Measurements from ENCODE around the gene SERPINE3.

Gene SERPINE3

DNA sequence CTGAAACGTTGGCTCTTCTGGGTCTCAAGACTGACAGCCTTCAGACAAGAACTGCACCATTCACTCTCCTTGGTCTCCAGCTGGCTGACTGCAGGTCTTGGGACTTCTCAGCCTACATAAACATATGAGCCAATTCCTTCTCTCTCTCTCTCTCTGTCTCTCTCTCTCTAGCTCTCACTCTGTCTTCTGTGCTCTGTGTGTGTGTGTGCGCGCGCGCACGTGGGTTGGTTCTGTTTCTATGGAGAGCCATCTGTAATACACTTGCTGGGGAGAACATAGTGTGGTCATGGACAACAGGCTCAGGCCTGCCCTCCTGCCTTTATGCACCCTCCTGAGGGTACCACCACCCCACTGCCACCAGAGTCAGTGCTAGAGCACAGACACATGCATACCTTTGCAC, 13.7 kb upstream of the SERPINE3 start:
- intact Hi-C loops (cut with DNase I), result no loop called here
- peak in 11 of 42 donors; percentile 7 to 57 (median 31) for DNase-seq

DNA sequence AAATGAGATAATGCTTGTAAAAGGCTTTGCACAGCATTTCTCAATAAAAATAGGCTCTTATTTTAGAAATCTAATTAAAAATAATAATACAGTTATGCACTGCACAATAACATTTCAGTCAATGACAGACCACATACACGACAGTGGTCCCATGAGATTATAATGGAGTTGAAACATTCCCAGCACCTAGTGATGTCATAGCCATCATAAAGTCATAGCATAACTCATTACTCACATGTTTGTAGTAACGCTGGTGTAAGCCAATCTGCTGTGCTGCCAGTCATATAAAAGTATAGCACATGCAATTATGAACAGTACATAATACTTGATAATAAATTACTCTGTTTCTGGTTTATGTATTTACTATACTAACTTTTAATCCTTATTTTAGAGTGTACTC, 12.7 kb upstream of the SERPINE3 start:
- intact Hi-C loops (cut with DNase I), result no loop called here

DNA sequence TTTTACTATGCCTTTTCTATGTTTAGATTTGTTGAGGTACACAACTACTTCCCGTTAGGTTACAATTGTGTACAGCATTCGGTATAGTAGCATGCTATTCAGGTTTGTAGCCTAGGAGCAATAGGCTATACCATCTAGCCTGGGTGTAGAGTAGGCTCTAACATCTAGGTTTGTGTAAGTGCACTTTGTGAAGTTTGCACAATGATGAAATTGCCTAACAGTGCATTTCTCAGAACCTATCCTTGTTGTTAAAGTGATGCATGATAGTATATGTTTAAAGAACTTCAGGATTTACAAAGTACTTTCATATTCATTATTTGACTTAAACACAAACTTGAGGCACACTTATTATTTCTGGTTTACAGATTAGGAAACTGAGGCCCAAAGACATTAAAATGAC, 11.5 kb upstream of the SERPINE3 start:
- no peak for DNase-seq

More for the DNA sequence above, 12.7 kb upstream of the SERPINE3 start:
- DNase-seq, result no peak

DNA sequence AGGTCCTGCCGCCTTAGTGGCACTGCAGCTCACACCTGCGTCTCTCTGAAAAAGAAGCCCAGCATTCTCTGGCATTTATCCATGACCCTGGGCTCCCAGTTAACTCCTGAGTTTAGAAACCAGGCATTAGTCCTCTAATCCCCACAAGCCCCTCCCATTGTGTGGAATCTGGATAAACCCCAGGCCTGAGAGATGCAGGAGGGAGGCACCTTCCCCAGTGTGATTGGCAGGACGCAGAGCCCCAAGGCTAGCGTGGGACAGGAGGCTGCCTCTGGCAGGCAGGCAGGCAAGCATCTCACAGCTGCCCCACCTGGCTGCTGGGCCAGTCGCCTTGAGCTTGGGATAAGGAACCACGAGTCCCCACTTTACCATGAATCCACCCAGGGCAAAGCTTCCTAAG, 11.0 kb upstream of the SERPINE3 start:
- intact Hi-C loops (cut with DNase I), result no loop called here
- DNase-seq, result peak in 1 of 42 donors; percentile 27

More for the DNA sequence above, 11.5 kb upstream of the SERPINE3 start:
- intact Hi-C loops (cut with DNase I), result no loop called here

DNA sequence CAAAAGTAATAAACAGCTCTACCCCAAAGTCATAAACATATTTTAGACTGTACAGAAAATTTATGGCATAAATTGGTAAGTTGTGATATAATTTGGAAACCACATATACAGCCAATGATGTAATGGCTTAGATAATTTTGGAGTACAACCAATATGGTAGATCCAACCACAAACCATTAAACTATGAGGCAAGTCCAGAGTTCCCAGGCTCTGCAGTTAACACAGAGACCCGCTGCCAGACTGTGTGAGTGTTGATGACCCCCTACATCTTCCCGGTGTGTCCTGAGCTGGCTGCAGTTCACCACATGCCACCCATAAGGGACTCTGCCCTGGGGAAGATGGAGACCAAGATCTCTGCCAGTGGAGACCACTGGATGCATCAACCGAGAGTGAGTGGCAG, 9.9 kb upstream of the SERPINE3 start:
- peak in 1 of 42 donors; percentile 36 for DNase-seq
- intact Hi-C loops (cut with DNase I), result no loop called here

DNA sequence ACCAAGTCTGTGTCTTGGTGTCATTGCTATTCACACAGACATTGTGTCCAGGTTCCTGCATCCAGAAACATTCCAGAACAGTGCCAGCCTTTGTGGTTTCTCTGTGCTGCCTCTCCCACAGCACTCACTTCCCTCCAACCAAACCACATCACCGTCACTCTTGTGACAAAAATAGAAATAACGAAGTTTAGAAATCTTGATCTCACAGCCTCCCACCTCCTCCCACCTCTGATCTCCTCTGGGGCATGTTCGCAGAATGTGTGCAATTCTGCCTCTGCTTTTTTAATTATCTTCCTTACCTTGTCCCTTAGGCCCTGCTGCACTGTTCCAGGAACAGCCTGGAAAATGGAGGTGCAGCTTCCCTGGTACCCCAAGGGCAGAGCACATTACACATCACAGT, 8.7 kb upstream of the SERPINE3 start:
- intact Hi-C loops (cut with DNase I), result no loop called here
- peak in 29 of 42 donors; percentile 9 to 81 (median 49) for DNase-seq

DNA sequence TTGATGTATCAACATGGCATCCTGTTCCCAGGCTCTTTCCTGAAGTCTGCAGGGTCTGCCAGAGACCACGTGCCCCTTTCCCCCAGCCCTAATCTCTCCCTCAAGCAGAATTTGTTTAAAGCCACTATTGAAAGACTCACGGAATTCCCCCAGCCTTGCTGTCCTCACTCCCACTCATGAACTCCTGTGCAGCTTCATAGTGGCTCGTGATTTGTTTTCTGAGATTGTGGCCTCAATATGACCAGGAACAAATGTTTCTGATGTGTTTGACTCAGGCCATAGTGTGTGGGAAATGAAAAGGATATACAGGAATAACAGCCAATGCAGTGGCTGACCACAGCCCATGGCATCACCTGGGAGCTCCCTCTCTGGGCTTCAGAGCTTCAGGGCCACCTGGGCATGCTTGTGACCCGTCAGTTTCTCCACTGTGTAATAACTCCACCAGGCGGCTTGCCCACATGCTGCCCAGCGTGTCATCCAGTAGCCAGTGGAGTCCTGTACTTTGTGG, 8.1 kb upstream of the SERPINE3 start:
- DNase-seq, result no peak
- intact Hi-C loops (cut with DNase I), result no loop called here

DNA sequence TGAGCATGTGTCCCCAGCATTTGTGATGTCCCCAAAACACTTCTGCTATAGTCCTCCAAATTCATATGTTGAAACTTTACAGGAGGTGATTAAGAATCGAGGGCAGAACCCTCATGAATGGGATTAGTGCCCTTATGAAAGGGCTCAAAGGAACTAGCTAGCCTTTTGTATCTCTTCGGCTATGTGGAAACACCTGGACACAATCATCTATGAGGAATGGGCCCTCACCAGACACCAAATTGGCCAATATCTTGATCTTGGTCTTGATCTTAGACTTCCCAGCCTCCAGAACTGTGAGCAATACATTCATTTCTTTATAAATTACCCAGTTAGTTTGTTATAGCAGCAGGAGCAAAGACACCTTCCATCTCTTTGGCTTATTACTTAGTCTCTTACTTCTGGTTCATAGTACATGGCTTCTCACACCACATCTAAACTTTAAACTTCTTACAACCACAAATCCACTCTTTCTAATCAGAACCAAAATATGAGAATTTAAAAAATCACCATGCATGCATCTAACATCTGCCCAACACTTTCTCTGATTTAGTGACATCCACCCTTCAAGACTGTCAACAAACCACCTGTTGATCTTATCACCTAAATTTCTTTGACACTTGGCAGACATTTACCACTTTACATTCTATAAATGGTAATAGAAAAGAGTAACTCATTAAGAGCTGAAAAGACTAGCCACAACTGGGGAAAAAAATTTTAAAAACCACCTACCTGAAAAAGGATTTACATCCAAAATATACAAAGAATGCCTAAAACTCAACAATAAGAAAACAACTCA, 6.7 kb upstream of the SERPINE3 start:
- no peak for DNase-seq
- intact Hi-C loops (cut with DNase I), result no loop called here

DNA sequence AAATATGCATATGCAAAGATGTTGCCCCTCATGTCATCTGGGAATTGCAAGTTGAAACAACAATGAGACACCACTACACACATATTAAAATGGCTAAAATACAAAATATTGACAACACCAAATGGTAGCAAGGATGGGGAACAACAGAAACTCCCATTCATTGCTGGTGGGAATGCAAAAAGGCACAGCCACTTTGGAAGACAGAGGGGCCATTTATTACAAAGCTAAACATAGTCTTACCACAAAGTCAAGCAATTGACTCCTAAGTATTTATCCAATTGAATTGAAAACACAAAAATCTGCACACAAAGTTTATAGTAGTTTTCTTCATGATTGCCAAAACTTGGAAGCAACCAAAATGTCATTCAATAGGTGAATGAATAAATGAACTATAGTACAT, 6.1 kb upstream of the SERPINE3 start:
- intact Hi-C loops (cut with DNase I), result no loop called here
- no peak for DNase-seq

DNA sequence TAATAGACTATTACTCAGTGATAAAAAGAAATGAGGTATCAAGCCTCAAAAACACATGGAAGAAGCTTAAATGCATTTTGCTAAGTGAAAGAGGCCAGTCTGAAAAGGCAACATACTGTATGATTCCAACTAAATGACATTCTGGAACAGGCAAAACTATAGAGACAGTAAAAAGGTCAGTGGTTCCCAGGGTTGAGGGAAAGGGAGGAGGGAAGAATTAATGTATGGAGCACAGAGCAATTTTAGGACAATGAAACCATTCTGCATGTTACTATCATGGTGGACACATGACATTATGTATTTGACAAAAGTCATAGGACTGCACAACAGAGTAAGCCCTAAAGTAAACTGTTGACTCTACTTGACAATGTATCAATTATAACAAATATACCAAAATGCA, 5.7 kb upstream of the SERPINE3 start:
- intact Hi-C loops (cut with DNase I), result no loop called here
- DNase-seq, result no peak

DNA sequence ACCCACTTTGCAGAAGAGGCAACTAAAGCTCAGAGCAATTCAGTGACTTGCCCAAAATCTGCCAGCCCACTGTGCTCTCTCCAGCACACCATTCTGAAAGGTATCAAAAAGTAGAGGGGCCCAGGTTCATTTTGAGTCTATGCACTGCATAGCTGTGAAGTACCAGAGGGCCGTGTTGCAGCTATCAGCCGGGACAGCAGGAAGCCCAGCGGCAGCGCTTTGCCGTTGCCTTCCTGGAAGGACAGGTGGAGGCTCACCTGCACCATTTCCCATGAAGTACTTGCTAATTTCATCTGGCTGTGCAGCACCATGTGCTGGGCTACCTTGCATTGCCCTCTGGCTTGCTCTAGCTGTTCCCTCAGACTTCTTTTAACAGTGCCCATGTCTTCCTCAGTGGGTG, 2.7 kb upstream of the SERPINE3 start:
- intact Hi-C loops (cut with DNase I), result no loop called here
- DNase-seq, result no peak

DNA sequence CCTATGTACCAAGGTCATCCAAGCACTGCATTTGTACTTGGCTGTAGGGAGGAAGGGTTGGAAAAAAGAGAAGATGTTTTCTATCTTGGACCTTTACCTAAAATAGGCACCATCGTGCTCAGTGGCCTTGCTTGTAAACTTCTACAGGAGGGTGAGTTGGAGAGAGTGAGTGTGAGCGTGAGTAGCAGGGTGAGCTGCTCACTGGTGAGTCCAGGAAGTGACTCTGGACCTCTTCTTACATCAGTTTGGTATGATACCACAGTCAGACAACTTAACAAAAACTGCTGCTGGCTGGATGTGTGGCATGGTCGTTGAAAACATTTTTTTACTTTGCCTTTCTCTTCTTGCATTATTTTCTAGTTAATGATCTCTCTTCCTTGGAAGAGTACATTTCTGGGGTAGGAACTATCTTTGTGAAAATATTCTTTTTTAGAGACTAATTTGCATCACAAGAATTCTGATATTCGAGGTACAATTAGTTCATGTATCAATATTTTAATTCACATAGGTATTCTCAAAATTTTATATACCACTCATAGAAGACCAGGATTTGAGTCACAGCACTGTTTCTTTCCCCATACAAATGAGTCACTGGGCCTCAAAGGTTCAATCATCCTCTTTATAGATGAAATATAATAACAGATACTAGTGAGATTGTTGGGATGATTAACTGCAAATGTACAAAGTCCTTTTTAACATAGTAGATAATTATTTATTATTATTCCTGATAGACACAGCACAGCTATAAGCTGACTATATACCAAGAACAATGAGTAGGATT, 651 bp downstream of the SERPINE3 start:
- intact Hi-C loops (cut with DNase I), result no loop called here
- DNase-seq, result no peak

DNA sequence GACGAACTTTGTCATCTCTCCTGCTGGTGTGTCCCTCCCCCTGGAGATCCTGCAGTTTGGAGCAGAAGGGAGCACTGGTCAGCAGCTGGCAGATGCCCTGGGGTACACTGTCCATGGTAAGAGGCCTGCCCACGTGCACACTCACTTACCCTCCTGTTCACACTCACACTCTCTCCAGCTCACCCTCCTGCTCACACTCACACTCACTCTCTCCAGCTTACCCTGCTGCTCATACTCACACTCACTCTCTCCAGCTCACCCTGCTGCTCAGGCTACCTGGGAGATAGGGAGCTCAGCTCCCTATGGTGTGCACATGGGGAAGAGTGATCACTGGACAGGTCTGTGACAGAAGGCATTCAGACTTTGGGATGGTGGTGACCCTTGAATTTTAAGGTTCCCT, 1.7 kb downstream of the SERPINE3 start:
- no peak for DNase-seq
- intact Hi-C loops (cut with DNase I), result no loop called here

DNA sequence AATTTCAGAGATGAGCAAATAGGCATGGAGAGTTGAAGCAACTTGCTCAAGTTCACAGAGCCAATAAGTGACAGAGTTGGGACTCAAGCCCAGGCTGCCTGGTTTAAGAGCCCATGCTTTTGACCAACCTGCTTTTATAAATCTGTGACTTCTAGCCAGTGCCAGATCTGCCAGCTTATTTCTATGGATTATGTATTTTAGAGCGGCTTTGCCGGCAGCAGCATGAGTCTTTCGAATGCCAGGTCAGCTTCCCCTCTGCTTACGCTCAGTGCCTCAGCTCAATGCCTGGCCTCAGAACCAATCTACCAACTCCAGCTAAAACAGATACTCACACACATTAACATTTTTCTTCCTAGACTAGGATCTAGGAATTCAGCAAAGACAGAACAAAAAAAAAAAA, 2.3 kb downstream of the SERPINE3 start:
- intact Hi-C loops (cut with DNase I), result no loop called here
- DNase-seq, result no peak

DNA sequence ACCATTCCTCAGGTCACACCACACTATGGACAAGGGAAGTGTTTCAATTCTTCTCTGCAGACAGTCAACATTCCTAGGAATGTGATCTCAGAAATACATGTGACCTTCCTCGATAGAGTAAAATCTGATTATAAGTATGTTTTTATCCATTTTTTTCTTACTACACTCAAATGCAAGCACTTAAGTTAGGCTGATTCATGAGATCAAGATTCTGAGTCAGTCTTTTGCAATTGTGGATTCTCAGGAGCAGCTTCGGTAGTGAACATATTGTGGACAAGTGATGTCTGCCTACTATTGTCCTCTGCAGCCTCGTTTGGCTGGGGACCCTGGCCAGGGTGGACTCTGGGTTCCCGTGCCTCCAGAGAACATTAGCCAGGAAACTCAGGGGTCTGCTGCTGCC, 3.2 kb downstream of the SERPINE3 start:
- no peak for DNase-seq
- intact Hi-C loops (cut with DNase I), result no loop called here

DNA sequence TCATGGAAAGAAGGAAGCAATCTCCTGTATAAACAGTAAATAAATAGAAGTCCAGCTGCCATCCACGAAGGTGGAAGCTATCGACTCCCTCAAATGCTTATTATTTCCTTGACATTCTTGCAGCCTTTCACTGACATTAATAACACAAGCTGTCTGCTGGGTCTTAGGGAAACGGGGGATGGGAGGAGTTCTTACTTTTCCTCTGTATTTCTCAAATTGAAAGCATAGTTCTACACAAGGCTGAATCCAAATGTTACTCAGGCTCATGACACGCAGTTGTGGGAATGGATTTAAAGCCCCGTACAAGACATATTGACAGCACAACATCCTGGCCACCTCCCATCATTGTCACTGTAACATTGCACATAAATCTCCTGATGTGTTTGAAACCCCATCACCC, 4.0 kb downstream of the SERPINE3 start:
- DNase-seq, result no peak
- intact Hi-C loops (cut with DNase I), result no loop called here

DNA sequence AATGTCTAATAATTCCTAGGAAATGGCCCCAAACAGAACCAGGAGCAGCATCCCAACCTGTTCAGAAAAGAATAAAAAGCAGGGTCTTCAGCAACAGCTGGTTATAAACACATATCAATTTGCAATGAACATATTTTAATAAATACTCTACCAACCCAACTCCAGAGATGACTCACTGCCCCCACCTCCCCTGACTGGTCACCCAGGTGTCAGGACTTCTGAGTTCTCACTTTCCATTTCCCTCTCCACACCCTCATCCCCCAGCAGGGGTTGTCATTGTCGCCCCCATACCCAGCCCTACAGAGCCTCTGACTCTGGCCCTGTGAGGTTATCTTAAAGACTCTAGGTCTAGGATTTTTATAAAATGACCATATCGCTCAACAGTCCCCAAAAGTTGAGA, 6.9 kb downstream of the SERPINE3 start:
- intact Hi-C loops (cut with DNase I), result no loop called here
- DNase-seq, result no peak

DNA sequence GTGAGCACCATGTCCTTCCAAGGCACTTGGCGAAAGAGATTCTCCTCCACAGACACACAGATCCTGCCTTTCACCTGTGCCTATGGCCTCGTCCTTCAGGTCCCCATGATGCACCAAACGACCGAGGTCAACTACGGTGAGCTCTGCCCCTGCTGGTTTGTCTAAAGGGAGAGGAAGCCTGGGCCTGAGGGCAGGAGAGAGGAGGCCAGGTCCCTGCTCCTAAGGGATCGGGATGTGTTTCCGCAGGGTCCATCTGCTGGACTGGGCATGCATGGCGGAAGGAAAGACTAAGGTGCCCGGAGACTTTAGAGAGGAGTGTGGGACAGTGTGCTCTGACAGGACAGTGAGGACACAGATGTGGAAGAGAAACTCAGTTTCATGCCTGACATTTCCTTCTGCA, 7.6 kb downstream of the SERPINE3 start:
- intact Hi-C loops (cut with DNase I), result no loop called here
- DNase-seq, result no peak

DNA sequence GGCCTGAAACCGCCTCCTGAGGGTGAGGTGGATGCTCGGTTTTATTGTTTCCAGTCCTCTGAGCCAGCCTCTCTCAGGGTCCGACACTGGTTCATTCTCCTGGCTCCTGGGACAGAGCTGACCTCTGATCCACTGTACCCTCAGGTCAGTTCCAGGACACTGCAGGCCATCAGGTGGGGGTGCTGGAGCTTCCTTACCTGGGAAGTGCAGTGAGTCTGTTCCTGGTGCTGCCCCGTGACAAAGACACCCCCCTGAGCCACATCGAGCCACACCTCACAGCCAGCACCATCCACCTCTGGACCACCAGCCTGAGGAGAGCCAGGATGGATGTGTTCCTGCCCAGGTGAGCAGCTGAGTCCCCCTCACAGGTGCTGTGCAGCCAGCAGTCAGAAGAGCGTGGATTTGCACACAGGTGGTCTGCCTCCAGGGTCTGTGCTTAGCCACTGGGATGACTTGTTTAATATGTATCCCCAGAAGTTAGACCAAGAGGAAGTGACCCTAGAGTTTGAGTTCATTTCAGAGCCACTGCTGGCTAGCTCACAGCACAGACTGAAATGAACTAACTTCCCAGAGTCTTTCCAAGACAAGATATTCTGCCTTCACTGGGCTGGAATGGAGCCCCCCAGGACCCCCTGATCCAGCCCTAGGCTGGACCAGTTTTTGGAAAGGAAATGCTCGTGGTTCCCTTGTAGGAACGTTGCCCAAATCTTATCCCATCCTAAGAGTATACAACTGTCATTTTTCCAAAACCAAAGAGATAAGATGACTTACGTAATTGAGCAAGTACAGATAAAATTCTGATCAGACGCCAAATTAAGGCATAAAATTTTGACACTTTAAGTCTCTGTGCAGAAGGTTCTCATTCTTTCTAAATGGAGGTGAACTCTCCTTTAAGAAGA, 8.8 kb downstream of the SERPINE3 start:
- no peak for DNase-seq

DNA sequence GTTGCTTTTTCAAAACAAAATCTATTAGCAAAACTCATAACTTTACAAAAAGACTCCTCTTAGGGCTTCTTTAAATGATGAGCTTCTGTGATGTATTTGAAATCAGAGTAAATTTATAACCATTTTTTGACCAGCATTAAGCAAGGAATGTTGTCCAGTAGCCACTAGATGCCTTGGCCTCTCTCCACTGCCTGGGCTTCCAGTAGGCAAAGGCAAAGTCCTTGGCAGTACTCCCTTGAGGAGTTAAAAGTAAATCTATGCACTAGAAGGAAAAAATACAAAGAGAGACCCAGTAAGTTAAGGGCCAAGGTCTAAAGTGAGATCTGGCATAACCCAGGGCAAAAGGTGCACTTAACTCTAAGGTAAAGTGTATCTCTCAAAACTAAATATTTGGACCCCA, 9.5 kb downstream of the SERPINE3 start:
- no peak for DNase-seq
- intact Hi-C loops (cut with DNase I), result no loop called here

More for the DNA sequence above, 8.8 kb downstream of the SERPINE3 start:
- intact Hi-C loops (cut with DNase I), result no loop called here
